ENCODE measurements around the gene ZC3H8.

DNA sequence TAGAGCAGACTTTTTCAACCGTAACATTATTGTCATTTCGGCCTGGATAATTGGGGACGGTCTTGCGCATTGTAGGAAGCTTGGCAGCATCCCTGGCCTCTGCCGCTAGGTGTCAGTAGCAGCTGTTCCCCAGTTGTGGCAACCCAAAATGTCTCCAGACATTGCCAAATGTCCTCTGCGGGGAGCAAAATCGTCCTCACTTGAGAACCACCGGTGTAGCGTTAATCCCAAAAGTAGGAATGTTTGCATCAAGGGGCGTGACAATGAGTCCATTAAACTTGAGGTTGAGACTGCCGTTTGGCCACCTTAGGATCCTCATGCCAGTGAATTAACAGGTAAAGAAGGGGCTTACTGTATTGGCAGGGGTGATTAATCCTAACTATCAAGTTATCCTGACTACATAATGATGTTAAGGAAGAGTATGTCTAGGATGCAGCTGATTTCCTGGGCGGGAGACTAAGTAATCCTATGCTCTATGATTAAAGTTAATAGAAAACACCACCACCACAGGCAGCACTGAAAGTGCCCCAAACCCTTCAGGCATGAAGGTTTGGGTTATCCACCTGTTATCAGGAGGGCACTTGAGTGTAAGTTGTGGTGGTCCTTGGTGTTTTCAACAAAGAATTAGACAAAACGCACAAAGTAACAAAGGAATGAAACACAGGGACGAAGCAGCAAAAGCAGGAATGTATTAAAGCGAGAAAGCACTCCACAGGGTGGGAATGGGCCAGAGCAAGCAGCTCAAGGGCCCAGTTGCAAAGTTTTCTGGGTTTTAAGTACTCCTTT is 4.9 kb upstream of the ZC3H8 start:
- TF ChIP-seq EZH2 (IDR thresholded peaks at IDR 0.05; ENCODE audit: borderline replicate concordance, low read depth, low read length, severe bottlenecking) (no peak), JUN (IDR thresholded peaks at IDR 0.05; ENCODE audit: borderline replicate concordance, insufficient read depth, insufficient read length, low read depth) (no peak), POLR2AphosphoS5 (IDR thresholded peaks at IDR 0.05; ENCODE audit: insufficient read depth, low read depth, low read length) (no peak)
- TF ChIP-seq, protein P1, sequence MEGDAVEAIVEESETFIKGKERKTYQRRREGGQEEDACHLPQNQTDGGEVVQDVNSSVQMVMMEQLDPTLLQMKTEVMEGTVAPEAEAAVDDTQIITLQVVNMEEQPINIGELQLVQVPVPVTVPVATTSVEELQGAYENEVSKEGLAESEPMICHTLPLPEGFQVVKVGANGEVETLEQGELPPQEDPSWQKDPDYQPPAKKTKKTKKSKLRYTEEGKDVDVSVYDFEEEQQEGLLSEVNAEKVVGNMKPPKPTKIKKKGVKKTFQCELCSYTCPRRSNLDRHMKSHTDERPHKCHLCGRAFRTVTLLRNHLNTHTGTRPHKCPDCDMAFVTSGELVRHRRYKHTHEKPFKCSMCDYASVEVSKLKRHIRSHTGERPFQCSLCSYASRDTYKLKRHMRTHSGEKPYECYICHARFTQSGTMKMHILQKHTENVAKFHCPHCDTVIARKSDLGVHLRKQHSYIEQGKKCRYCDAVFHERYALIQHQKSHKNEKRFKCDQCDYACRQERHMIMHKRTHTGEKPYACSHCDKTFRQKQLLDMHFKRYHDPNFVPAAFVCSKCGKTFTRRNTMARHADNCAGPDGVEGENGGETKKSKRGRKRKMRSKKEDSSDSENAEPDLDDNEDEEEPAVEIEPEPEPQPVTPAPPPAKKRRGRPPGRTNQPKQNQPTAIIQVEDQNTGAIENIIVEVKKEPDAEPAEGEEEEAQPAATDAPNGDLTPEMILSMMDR (IDR thresholded peaks at IDR 0.05; ENCODE audit: extremely low read depth in 1 of 2, insufficient read depth in 1 of 2, low read depth in 1 of 2, low read length in 2 of 2), result peak; percentile 95 to 97
- TF ChIP-seq, protein P2, sequence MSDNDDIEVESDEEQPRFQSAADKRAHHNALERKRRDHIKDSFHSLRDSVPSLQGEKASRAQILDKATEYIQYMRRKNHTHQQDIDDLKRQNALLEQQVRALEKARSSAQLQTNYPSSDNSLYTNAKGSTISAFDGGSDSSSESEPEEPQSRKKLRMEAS (IDR thresholded peaks at IDR 0.05; ENCODE audit: insufficient read depth, insufficient read length), result no peak
